Epithelial cell of esophagus (primary cell): ENCODE results near the gene ABCA4.
A peak's percentile ranks its signal among the peaks of the same experiment; 100 is the strongest.

Source experiments
- DNase-seq: peaks from one replicate; pipeline ENCODE4 v3.0.0; 2010; ENCODE audit warnings: low read depth
- H3K4me3 ChIP-seq: 2 replicates; pipeline ENCODE4 v1.5.1; 2011; ENCODE audit warnings: mild to moderate bottlenecking, low read length, control low read depth
- CTCF ChIP-seq: IDR thresholded peaks from 2 replicates; pipeline ENCODE4 v1.5.1; 2011; ENCODE audit warnings: low read depth, mild to moderate bottlenecking, low read length, control low read depth, inconsistent platforms; ENCODE audit not compliant: insufficient read depth; ENCODE audit errors: missing control alignments

ABCA4 gene

GRCh38 chr1:94104127-94104684, 16.7 kb downstream of the ABCA4 start:
- TF ChIP-seq CTCF = no peak
- H3K4me3 ChIP-seq = no peak overlapping the region
- DNase-seq = no peak

- H3K4me3 ChIP-seq = no peak overlapping the region
- no peak for TF ChIP-seq CTCF
- peak; percentile 58 for DNase-seq
These were observed 17.3 kb downstream of the ABCA4 start for GRCh38 chr1:94103608-94104007.

GRCh38 chr1:94101613-94102525, 19.1 kb downstream of the ABCA4 start:
- no peak overlapping the region for H3K4me3 ChIP-seq
- TF ChIP-seq CTCF = no peak
- no peak for DNase-seq

GRCh38 chr1:94100785-94101612, 19.9 kb downstream of the ABCA4 start:
- no peak for DNase-seq
- no peak overlapping the region for H3K4me3 ChIP-seq
- TF ChIP-seq CTCF = no peak

GRCh38 chr1:94100129-94100784, 20.7 kb downstream of the ABCA4 start:
- DNase-seq = no peak
- TF ChIP-seq CTCF = no peak
- no peak overlapping the region for H3K4me3 ChIP-seq

GRCh38 chr1:94099303-94099702, 21.6 kb downstream of the ABCA4 start:
- no peak for DNase-seq
- no peak for TF ChIP-seq CTCF
- H3K4me3 ChIP-seq = no peak overlapping the region
